ENCODE data around the gene MEX3B. TPM values are rescaled to one million over a fixed set of nuclear protein-coding genes. Genes with fewer than 3 reads are reported as not detected.

MEX3B gene
- total RNA-seq, 1 experiment from 2014 or later = 2.0 TPM

DNA sequence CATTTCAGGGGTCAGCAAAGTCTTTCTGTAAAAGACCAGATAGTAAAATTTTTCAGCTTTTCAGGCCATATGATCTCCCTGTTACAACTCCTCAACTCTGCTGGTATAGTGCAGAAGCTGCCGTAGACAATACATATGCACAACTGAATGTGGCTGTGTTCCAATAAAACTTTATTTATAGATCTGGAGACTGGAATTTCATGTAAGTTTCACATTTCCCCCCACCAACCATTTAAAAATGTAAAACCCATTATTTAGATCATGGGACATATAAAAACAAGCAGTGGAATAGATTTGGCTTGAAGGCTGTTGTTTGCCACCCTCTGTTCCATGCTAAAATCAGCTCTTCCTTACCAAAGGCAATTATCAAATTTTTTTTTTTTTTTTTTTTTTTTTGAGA lies 28.8 kb upstream of the MEX3B start:
- H3K27ac Mint-ChIP-seq (ENCODE audit: unreplicated experiment) = no peak overlapping the region
- CTCF ChIA-PET = interaction anchor here (0.5 kb wide), 1 partner anchor 23 kb away, joined by 6 read pairs; no protein-coding TSS in a partner anchor
- H3K9me3 Mint-ChIP-seq (ENCODE audit: low read depth, unreplicated experiment) = no peaks in the 10 kb centered on the region
- H3K36me3 Mint-ChIP-seq (ENCODE audit: insufficient read depth, unreplicated experiment) = no peaks in the 10 kb centered on the region
- H3K27me3 Mint-ChIP-seq (ENCODE audit: unreplicated experiment) = peaks cover 54% of the 10 kb centered on the region
- BruUV-seq (replicated peaks) = no TSS peak
- TF ChIP-seq CTCF (IDR thresholded peaks at IDR 0.05; ENCODE audit: unreplicated experiment) = no peak
- H3K4me1 Mint-ChIP-seq (ENCODE audit: low read depth, unreplicated experiment) = no peaks in the 10 kb centered on the region
- no peak overlapping the region for H3K4me3 Mint-ChIP-seq (ENCODE audit: low read depth, unreplicated experiment)
- DNase-seq = no peak
- intact Hi-C loops (cut with micrococcal nuclease; ENCODE audit: unreplicated experiment) = no loop called here

DNA sequence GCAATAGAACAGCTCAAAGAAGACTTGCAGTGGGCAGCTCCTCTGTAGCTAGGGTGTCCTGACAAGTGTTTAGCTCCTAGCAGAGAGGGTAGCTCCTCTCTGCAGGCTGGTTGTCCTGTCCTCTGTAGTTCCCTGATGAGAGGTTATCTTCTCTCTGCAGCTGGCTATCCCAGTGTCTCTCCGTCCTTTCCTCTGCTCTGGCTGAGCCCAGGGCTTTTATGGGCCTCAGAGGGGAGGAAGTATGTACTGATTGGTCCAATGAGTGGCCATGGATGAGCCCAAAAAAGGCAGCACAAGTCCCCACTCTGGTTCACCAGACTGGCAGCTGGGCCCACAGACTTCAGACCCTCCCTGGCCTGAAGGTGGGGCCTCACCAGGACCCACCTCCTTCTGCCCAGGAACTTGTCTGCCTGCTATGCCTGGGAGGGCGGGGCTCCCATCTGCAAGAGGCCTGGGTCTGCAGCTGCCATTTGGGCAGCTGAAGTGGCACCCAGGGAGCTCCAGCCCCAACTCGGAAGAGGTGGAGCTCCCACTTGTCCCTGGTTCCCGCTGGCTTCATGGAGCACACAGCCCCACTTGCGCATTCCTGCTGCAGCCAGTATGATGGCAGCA lies 27.2 kb upstream of the MEX3B start:
- no peak for DNase-seq
- Mint-ChIP-seq H3K36me3 (ENCODE audit: insufficient read depth, unreplicated experiment) (no peaks in the 10 kb centered on the region), H3K27ac (ENCODE audit: unreplicated experiment) (no peak overlapping the region), H3K4me3 (ENCODE audit: low read depth, unreplicated experiment) (no peak overlapping the region), H3K4me1 (ENCODE audit: low read depth, unreplicated experiment) (no peaks in the 10 kb centered on the region), H3K27me3 (ENCODE audit: unreplicated experiment) (peaks cover 44% of the 10 kb centered on the region), H3K9me3 (ENCODE audit: low read depth, unreplicated experiment) (no peaks in the 10 kb centered on the region)
- TF ChIP-seq CTCF (IDR thresholded peaks at IDR 0.05; ENCODE audit: unreplicated experiment) = no peak
- BruUV-seq (replicated peaks) = no TSS peak
- CTCF ChIA-PET = interaction anchor here (0.6 kb wide), 1 partner anchor 20 kb away, joined by 4 read pairs; no protein-coding TSS in a partner anchor
- intact Hi-C loops (cut with micrococcal nuclease; ENCODE audit: unreplicated experiment) = no loop called here

DNA sequence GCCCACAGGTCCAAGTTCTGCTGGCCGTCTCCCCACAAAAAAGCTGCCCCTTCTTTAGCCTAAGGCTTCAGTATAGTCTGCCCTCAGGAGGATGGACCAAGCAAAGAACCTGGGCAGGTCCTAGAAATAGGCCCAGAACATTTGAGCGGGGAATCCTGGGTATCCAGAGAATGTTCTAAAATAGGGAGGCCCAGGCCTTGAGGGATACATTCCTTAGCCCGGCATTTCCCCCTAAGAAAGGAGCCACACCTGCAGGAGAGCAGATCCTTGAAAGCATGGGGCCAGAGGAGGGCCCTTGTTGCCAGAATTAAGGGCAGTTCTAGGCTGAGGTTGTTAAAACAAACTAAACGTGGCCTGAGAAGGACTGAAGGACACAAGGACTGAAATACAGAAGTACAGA lies 20.6 kb upstream of the MEX3B start:
- Mint-ChIP-seq H3K4me1 (ENCODE audit: low read depth, unreplicated experiment) (no peaks in the 10 kb centered on the region), H3K9me3 (ENCODE audit: low read depth, unreplicated experiment) (no peaks in the 10 kb centered on the region), H3K4me3 (ENCODE audit: low read depth, unreplicated experiment) (no peak overlapping the region), H3K27ac (ENCODE audit: unreplicated experiment) (no peak overlapping the region), H3K36me3 (ENCODE audit: insufficient read depth, unreplicated experiment) (no peaks in the 10 kb centered on the region), H3K27me3 (ENCODE audit: unreplicated experiment) (peaks cover 61% of the 10 kb centered on the region)
- CTCF ChIA-PET = interaction anchor here (0.7 kb wide), 1 partner anchor 244 kb away, joined by 3 read pairs; no protein-coding TSS in a partner anchor
- intact Hi-C loops (cut with micrococcal nuclease; ENCODE audit: unreplicated experiment) = no loop called here
- no TSS peak for BruUV-seq (replicated peaks)
- TF ChIP-seq CTCF (IDR thresholded peaks at IDR 0.05; ENCODE audit: unreplicated experiment) = no peak
- no peak for DNase-seq

GRCh38 chr15:82064824-82065223 lies 19.0 kb upstream of the MEX3B start:
- DNase-seq = no peak
- CTCF ChIA-PET = interaction anchor here (0.7 kb wide), 1 partner anchor 13 kb away, joined by 3 read pairs; no protein-coding TSS in a partner anchor
- BruUV-seq (replicated peaks) = no TSS peak
- H3K27me3 Mint-ChIP-seq (ENCODE audit: unreplicated experiment) = peaks cover 61% of the 10 kb centered on the region
- H3K36me3 Mint-ChIP-seq (ENCODE audit: insufficient read depth, unreplicated experiment) = no peaks in the 10 kb centered on the region
- no peak overlapping the region for H3K27ac Mint-ChIP-seq (ENCODE audit: unreplicated experiment)
- no peaks in the 10 kb centered on the region for H3K4me1 Mint-ChIP-seq (ENCODE audit: low read depth, unreplicated experiment)
- H3K9me3 Mint-ChIP-seq (ENCODE audit: low read depth, unreplicated experiment) = no peaks in the 10 kb centered on the region
- TF ChIP-seq CTCF (IDR thresholded peaks at IDR 0.05; ENCODE audit: unreplicated experiment) = no peak
- intact Hi-C loops (cut with micrococcal nuclease; ENCODE audit: unreplicated experiment) = no loop called here
- H3K4me3 Mint-ChIP-seq (ENCODE audit: low read depth, unreplicated experiment) = no peak overlapping the region

Data from Calu3 (cell line).